SK-N-SH (cell line): ENCODE data around the gene SLC17A5. TPM values are rescaled to one million over a fixed set of nuclear protein-coding genes. Genes with fewer than 3 reads are reported as not detected.

ENCODE experiments used
- CTCF ChIA-PET: fragments of 300-600, 350-600 bp; formaldehyde crosslinking; extraction: SDS; loops from one replicate; lab custom pipeline; 2021; lab: Yijun Ruan, JAX
- POLR2A ChIA-PET: fragments of 350-600 bp; sonication (Branson Sonifier 250); formaldehyde crosslinking; extraction: SDS; loops from one replicate; lab custom pipeline; 2020; ENCODE audit warnings: antibody characterized with exemption, inconsistent platforms; lab: Yijun Ruan, JAX
- DNase-seq: peaks from one replicate; pipeline ENCODE4 v3.0.0; 2012
- H2AFZ ChIP-seq: fragments of 200-600 bp; sonication (generic); 2 replicates; pipeline ENCODE4 v1.8.1; 2016; ENCODE audit warnings: antibody characterized with exemption, mild to moderate bottlenecking, low read depth
- H3F3A ChIP-seq: fragments of 200-600 bp; sonication (generic); replicated peaks from 2 replicates; pipeline ENCODE3; 2016; ENCODE audit warnings: antibody characterized with exemption, mild to moderate bottlenecking; ENCODE audit not compliant: insufficient read depth
- H3K27ac ChIP-seq, 2 experiments: fragments of 200-500 bp in 1 of 2; fragments of 200-600 bp in 1 of 2; sonication (Bioruptor generic) in 1 of 2; sonication (generic), shearing (Covaris generic) in 1 of 2; 2 replicates each; pipeline versions ENCODE4 v1.5.1 to v1.6.1; 2014 to 2016; ENCODE audit warnings: low read depth in 2 of 2, inconsistent platforms in 1 of 2, low read length in 1 of 2, mild to moderate bottlenecking in 1 of 2, mixed read lengths in 1 of 2
- H3K27me3 ChIP-seq: fragments of 200-600 bp; sonication (generic), shearing (Covaris generic); 2 replicates; pipeline ENCODE4 v1.6.1; 2016; ENCODE audit warnings: mixed run types; ENCODE audit not compliant: insufficient read depth
- H3K36me3 ChIP-seq, 2 experiments: fragments of 200-500 bp in 1 of 2; fragments of 200-600 bp in 1 of 2; sonication (Bioruptor generic) in 1 of 2; sonication (generic) in 1 of 2; replicated peaks in 1 of 2; 2 replicates each; pipeline versions ENCODE3 to v1.5.1; 2014 to 2016; ENCODE audit warnings: low read length in 1 of 2, mild to moderate bottlenecking in 1 of 2; ENCODE audit not compliant: insufficient read depth in 2 of 2, control insufficient read depth in 1 of 2
- H3K4me1 ChIP-seq, 2 experiments: fragments of 200-500 bp in 1 of 2; fragments of 200-600 bp in 1 of 2; sonication (Bioruptor generic) in 1 of 2; sonication (generic), shearing (Covaris generic) in 1 of 2; 2 replicates each; pipeline versions ENCODE4 v1.5.1 to v1.6.1; 2014 to 2016; ENCODE audit warnings: low read depth in 1 of 2, low read length in 1 of 2, mixed run types in 1 of 2; ENCODE audit not compliant: insufficient read depth in 2 of 2, control insufficient read depth in 1 of 2
- H3K4me2 ChIP-seq: fragments of 200-600 bp; sonication (generic), shearing (Covaris generic); 2 replicates; pipeline ENCODE4 v1.6.1; 2017; ENCODE audit warnings: mixed run types
- H3K4me3 ChIP-seq, 2 experiments: fragments of 200-500 bp in 1 of 2; fragments of 200-600 bp in 1 of 2; sonication (Bioruptor generic) in 1 of 2; sonication (generic), shearing (Covaris generic) in 1 of 2; 2 replicates each; pipeline versions ENCODE4 v1.5.1 to v1.8.1; 2014 to 2016; ENCODE audit warnings: low read depth in 2 of 2, inconsistent platforms in 1 of 2, low read length in 1 of 2, mild to moderate bottlenecking in 1 of 2, mixed read lengths in 1 of 2, moderate library complexity in 1 of 2
- H3K79me2 ChIP-seq: fragments of 200-600 bp; sonication (generic); 2 replicates; pipeline ENCODE4 v1.8.1; 2017; ENCODE audit warnings: mild to moderate bottlenecking; ENCODE audit not compliant: insufficient read depth
- H3K9ac ChIP-seq: fragments of 200-600 bp; sonication (generic); 2 replicates; pipeline ENCODE4 v1.6.1; 2017; ENCODE audit warnings: mixed run types
- H3K9me2 ChIP-seq: fragments of 200-600 bp; sonication (generic); 2 replicates; pipeline ENCODE4 v1.6.1; 2017; ENCODE audit warnings: mixed run types
- H3K9me3 ChIP-seq: fragments of 200-600 bp; sonication (generic); 2 replicates; pipeline ENCODE4 v1.6.1; 2017; ENCODE audit warnings: mixed run types, mild to moderate bottlenecking, moderate library complexity
- H4K20me1 ChIP-seq: fragments of 200-600 bp; sonication (generic); 2 replicates; pipeline ENCODE4 v1.6.1; 2017; ENCODE audit warnings: mild to moderate bottlenecking, mixed run types; ENCODE audit not compliant: insufficient read depth
- FOSL2 ChIP-seq: IDR thresholded peaks from 2 replicates; pipeline ENCODE4 v1.4.0; 2012; ENCODE audit warnings: low read depth, mild to moderate bottlenecking, moderate library complexity, borderline replicate concordance
- FOXJ3 ChIP-seq: sonication (generic); formaldehyde crosslinking; IDR thresholded peaks from 2 replicates; pipeline ENCODE4 v1.5.1; 2020; ENCODE audit warnings: mild to moderate bottlenecking, missing genetic modification reagents
- MEF2A ChIP-seq: IDR thresholded peaks from 2 replicates; pipeline ENCODE4 v1.4.0; 2012; ENCODE audit warnings: low read depth, borderline replicate concordance
- PBX3 ChIP-seq: IDR thresholded peaks from 2 replicates; pipeline ENCODE4; 2012
- RFX5 ChIP-seq: IDR thresholded peaks from 2 replicates; pipeline ENCODE4 v1.6.1; 2012; ENCODE audit warnings: mild to moderate bottlenecking, improper control_type of control experiment, low read length
- TCF12 ChIP-seq: IDR thresholded peaks from 2 replicates; pipeline ENCODE4 v1.4.0; 2012
- WGBS: methylation state at CpG from one replicate; pipeline ENCODE4 v1.1.6; 2017; ENCODE audit warnings: low lambda C conversion rate; 5-methylcytosine and 5-hydroxymethylcytosine counted together
- polyA plus RNA-seq, 3 experiments: library from polyadenylated mRNA; depleted of rRNA; stranded (reverse); fragments of >200 nt; gene quantifications; 2 replicates each; pipeline ENCODE4 v1.2.3, GENCODE V29; 2012

Gene SLC17A5
- polyA plus RNA-seq, 1 of the 3 experiments (the other 2 are of a cell fraction): 9.2 TPM

GRCh38 chr6:73666393-73666792, 12.6 kb upstream of the SLC17A5 start:
- CTCF ChIA-PET: interaction anchor here (0.9 to 1.6 kb wide), 4 partner anchors 9 to 1542 kb away, joined by 3 to 5 read pairs (median 4); no protein-coding TSS in a partner anchor

GRCh38 chr6:73665686-73666319, 12.0 kb upstream of the SLC17A5 start:
- Histone ChIP-seq H3K4me3 (no peak overlapping the region), H3K4me2 (no peak overlapping the region)
- WGBS: 39% methylated on average over 3 of the region's 3 CpGs
- no peak for DNase-seq
- peak; percentile 53; the same call in 1 of the 2 replicates for TF ChIP-seq FOSL2
- TF ChIP-seq FOXJ3 (CRISPR knock-in tag): no peak
- TF ChIP-seq, all 33 proteins: peak for 1
- Histone ChIP-seq H2AFZ (no peak overlapping the region), H3K79me2 (no peaks in the 10 kb centered on the region), H3F3A (peaks cover 24% of the 10 kb centered on the region), H3K9me2 (no peaks in the 10 kb centered on the region), H3K27me3 (no peaks in the 10 kb centered on the region), H3K9me3 (no peaks in the 10 kb centered on the region), H3K4me1 (peaks cover 0 to 15% of the 10 kb centered on the region in 2 experiments; a peak in 3 of 4 replicates), H3K36me3 (no peaks in the 10 kb centered on the region), H3K27ac (peak overlapping the region; percentile 29 to 63; a peak in 3 of 4 replicates), H3K9ac (0 out of 2 replicates have a peak overlapping the region, but pooled peaks have one; percentile 1), H4K20me1 (no peaks in the 10 kb centered on the region)
- CTCF ChIA-PET: interaction anchor here (0.9 to 3.2 kb wide), 5 partner anchors 10 to 1543 kb away, joined by 3 to 9 read pairs (median 5); no protein-coding TSS in a partner anchor
- POLR2A ChIA-PET: interaction anchor here (0.6 to 0.8 kb wide), 2 partner anchors 11 to 53 kb away, joined by 3 to 5 read pairs; no protein-coding TSS in a partner anchor

More at GRCh38 chr6:73666393-73666792, 12.6 kb upstream of the SLC17A5 start:
- Histone ChIP-seq H3K9me2 (no peaks in the 10 kb centered on the region), H3K27ac (peak overlapping the region in 1 of 2 experiments; percentile 63; a peak in 3 of 4 replicates), H3F3A (peaks cover 24% of the 10 kb centered on the region), H3K4me3 (no peak overlapping the region; a peak in 1 of 4 replicates), H3K9ac (no peak overlapping the region)
- TF ChIP-seq RFX5: no peak
- peak; percentile 40; the same call in 1 of the 2 replicates for TF ChIP-seq PBX3
- TF ChIP-seq TCF12: peak; percentile 62
- TF ChIP-seq, all 33 proteins: peak for 2
- Histone ChIP-seq H3K4me2 (no peak overlapping the region; the same call in 1 of the 2 replicates), H3K4me1 (peaks cover 0 to 15% of the 10 kb centered on the region in 2 experiments; a peak in 3 of 4 replicates), H3K9me3 (no peaks in the 10 kb centered on the region), H2AFZ (no peak overlapping the region), H4K20me1 (no peaks in the 10 kb centered on the region), H3K27me3 (no peaks in the 10 kb centered on the region), H3K79me2 (no peaks in the 10 kb centered on the region), H3K36me3 (no peaks in the 10 kb centered on the region)
- POLR2A ChIA-PET: no interaction called here
- DNase-seq: no peak
- WGBS: 20% methylated on average over 2 of the region's 2 CpGs

GRCh38 chr6:73664701-73665100, 10.9 kb upstream of the SLC17A5 start:
- ChIA-PET POLR2A (no interaction called here), CTCF (interaction anchor here (0.9 to 3.2 kb wide), 4 partner anchors 10 to 74 kb away, joined by 3 to 9 read pairs (median 5); no protein-coding TSS in a partner anchor)

More at GRCh38 chr6:73664701-73665100, 10.9 kb upstream of the SLC17A5 start:
- TF ChIP-seq MEF2A (0 out of 2 replicates have a peak, but pooled peaks have one; percentile 41), FOSL2 (no peak)
- no peak overlapping the region for H3K4me3 ChIP-seq
- H2AFZ ChIP-seq: no peak overlapping the region; the same call in 1 of the 2 replicates
- H3F3A ChIP-seq: peaks cover 24% of the 10 kb centered on the region
- no peak for DNase-seq
- no peaks in the 10 kb centered on the region for H3K9me3 ChIP-seq
- H3K27me3 ChIP-seq: no peaks in the 10 kb centered on the region
- H3K4me1 ChIP-seq: peaks cover 0 to 15% of the 10 kb centered on the region in 2 experiments; a peak in 3 of 4 replicates
- WGBS: 54% methylated on average over 2 of the region's 2 CpGs
- H3K4me2 ChIP-seq: no peak overlapping the region
- no peaks in the 10 kb centered on the region for H3K9me2 ChIP-seq
- no peak overlapping the region for H3K9ac ChIP-seq
- H3K27ac ChIP-seq: peak overlapping the region in 1 of 2 experiments; percentile 63; a peak in 2 of 4 replicates
- H3K36me3 ChIP-seq: no peaks in the 10 kb centered on the region
- H3K79me2 ChIP-seq: no peaks in the 10 kb centered on the region
- no peaks in the 10 kb centered on the region for H4K20me1 ChIP-seq
